ENCODE data around the gene ITGBL1.

- TF ChIP-seq POLR2A (IDR thresholded peaks at IDR 0.05; ENCODE audit: low read length) (no peak), GATA1 (IDR thresholded peaks at IDR 0.05; ENCODE audit: low read depth, low read length) (no peak)
These were observed 274.2 kb downstream of the ITGBL1 start for GRCh38 chr13:101726681-101727080.

All from erythroblast (primary cell).